ENCODE measurements around the gene SLC35A2.

DNA sequence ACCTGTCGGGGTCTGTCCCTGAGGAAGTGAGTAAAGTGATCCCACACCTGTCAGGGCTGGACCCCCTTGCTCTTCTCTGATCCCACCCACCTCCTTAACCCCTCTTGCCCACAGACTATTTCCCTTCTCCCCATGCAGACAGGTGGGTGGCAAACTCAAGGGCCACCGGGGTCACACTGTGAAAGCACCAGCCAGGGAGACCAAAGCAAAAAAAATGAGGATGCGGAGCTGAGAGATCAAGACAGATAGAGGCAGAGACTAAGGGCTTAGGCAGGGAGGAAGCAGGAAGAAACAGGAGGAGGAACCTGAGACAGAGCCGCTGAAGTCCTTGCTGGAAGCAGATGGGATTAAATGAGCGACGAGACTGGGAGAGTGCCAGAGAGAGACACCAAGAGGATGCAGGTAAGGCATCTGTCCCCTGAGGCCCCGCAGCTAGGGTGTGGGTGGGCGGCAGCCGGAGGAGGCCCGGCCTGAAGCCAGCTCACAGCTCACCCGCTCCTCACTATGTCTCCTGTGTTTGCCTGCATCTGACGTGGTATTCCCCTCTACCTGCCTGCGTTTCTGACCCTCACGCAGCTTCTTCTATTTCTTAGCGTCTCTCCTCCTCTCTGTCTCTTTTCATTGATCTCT lies 21.0 kb downstream of the SLC35A2 start:
- TF ChIP-seq CTCF (conservative IDR thresholded peaks at IDR 0.05; ENCODE audit: low read length) (no peak), EZH2phosphoT487 (IDR thresholded peaks at IDR 0.05; ENCODE audit: borderline replicate concordance) (no peak)

All from Loucy (cell line).